Stimulated activated CD4-positive, alpha-beta T cell treated with anti-CD3 and anti-CD28 coated beads, Interleukin-15, amount 100 ng/mL, for 48 hours (primary cell): ENCODE data around the gene SMARCAD1.
"Not testable (repeated sequence)": the region's sequence is repeated elsewhere in the genome, so short reads cannot be mapped to it uniquely, and the experiment has no call there.

Experiments
- DNase-seq, 2 donors: peaks; one replicate each; pipeline ENCODE4 v3.0.0-alpha.2; 2020; ENCODE audit warnings: low read depth in 2 of 2

The SMARCAD1 gene

DNA sequence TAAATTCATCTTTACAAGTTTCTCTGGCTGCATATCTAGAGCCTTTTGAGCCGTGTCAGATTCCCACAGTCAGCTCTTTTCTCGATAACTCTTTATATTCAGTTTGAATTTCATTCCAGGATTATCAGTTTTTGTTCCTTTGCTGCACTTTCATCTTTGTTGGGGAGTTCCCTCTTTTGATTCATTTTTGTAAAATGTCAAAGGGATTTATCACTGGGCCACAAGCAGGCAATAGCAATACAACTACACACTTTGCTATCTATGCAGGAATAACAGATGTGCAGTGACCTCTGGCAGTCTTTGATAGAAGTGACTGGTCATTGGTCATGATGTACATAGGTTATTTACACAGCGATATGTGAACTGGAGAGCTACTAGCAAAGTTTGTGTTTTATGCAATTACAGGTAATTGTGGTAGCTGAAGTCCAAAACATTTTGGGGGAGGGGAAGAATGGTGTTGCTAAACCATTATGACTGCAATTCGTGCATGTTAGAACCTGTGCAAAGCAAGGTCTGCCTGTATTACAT lies 91.1 kb downstream of the SMARCAD1 start:
- DNase-seq, result no peak

DNA sequence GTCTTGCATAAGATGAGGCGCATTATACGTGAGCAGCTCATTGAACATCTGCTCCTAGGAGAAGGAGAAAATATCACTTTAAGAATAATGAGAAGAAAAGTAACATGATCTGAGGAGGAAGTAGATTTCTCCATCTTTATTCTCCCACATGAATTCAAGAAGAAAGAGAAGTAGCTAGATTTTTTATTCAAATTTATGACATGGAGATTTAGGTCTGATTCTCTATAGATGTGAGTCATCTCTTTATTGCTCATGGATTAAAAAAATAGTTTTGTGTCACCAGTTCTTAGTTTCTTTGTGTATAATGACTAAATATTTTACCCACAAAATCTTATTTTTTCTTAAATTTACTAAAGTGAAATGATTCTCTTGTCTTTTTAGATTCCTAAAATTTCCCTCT lies 94.5 kb downstream of the SMARCAD1 start:
- no peak for DNase-seq

DNA sequence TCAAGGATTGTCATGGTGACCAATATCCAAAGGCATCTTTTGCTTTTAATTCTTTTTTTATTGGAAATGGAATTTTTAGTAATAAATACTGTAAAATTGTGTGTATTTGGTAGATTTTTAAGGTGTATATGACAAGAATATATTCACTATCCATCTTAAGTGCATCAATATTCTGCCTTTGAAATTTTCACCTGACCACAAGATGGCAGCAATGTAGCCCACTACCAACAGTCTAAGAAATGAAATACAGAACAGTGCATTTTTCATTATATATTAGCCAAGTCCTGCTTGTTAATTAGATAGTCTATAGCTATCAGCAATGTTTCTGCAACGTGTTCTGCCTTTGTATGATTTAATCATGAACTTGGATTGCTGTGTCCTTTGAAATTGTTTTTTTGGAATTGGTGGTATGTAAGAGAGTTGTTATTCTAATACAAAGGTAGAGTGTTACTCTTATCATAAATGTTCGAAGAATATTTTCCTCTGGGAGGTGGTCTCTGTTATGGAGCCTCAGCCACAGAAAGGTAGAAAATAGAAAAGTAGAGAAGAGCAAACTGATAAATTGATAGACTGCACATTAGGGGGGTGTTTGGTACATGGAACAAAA lies 96.8 kb downstream of the SMARCAD1 start:
- DNase-seq, result no peak

DNA sequence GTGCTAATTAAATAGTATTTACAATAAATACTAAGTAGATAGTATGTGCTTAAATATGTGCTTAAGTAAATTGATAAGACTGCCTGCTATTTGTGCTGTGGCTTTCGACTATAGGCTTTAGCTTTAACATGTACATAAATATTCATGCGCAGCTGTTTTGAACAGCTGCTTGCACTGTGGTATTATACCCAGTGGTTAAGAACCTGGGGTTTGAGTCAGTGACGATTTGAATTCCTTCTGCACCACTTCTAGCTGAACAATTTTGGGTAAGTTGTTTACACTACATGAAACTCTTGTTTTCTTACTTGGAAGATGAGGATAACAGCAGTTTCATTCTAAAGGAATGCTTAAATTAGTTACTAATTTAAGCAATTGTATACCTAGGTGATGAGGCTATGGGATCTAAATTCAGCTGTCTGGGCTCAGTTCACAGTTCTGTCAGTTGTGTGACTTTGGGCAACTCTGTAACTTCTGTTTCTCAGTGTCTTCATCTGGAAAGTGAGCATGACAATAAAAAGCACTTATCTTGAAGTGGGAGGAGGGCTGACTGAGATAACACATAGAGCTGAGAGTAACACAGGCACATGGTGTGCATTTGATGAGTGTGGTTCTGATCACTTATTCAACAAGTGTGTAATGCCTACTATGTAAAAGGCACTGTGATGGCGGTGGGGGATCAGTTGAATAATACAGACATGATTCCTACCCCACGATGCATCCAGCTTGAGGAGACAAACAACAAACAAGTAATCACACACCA lies 98.0 kb downstream of the SMARCAD1 start:
- no peak for DNase-seq

DNA sequence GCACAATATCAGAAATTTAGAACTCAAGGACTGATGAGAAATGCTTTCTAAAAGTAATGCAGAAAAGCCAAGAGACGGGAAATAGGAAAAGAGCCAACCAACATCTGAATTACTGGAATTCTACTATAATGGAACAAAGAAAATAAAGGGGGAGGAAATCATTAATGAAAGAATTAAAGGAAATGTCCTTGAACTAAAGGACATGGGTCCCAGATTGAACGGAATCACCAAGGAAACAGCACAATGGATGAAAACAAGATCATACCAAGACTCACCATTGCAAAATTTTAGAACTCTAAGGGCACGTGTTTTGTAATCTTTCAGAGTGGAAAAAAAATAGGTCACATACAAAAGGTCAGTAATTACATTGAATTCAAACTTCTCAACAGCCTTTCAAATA lies 99.0 kb downstream of the SMARCAD1 start:
- no peak for DNase-seq

DNA sequence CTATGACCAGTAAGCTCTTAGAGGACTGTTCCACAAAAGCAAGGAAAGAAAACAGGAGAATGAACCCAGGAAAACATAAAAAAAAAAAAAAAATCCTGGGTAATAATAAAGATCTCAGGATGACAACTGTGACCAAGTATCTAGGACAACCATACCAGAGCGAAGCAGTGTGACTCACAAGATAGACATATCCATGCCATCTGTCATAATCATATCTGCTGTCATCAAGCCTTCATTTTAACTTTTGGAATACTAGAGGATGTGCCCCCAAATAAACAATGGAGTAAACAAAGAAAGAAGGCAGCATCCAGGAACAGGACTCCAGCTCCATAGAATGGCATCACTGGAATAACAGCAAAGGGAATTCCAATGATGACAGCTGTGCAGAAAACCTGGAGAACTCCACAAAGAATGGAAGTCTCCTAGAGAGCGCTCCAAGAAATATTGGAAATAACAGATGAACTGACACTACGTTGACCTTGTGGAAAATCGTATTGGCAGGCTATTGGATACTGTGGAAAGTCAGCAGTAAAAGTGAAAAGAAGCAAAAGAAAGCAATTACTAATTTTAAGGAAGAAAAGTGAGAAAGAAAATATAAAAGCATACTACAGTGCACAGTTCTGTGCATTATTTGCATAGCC lies 99.7 kb downstream of the SMARCAD1 start:
- DNase-seq, result no peak

DNA sequence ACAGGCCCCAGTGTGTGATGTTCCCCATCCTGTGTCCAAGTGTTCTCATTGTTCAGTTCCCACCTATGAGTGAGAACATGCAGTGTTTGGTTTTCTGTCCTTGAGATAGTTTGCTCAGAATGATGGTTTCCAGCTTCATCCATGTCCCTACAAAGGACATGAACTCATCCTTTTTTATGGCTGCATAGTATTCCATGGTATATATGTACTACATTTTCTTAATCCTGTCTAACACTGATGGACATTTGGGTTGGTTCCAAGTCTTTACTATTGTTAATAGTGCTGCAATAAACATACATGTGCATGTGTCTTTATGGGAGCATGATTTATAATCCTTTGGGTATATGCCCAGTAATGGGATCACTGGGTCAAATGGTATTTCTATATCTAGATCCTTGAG lies 112.3 kb downstream of the SMARCAD1 start:
- not testable (repeated sequence) for DNase-seq

DNA sequence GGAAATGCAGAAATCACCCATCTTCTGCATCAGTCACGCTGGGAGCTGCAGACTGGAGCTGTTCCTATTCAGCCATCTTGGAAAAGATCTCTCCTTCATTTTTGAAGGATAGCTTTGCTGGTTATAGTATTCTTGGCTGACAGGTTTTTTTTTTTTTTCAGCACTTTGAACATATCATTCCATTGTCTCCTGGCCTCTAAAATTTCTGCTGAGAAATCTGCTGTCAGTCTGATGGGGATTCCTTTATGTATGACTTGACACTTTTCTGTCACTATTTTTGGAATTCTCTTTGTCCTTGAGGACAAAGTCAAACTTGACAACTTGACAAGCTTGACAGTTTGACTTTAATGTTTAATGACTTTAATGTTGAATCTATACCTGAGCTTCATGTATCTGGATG lies 118.2 kb downstream of the SMARCAD1 start:
- no peak for DNase-seq

DNA sequence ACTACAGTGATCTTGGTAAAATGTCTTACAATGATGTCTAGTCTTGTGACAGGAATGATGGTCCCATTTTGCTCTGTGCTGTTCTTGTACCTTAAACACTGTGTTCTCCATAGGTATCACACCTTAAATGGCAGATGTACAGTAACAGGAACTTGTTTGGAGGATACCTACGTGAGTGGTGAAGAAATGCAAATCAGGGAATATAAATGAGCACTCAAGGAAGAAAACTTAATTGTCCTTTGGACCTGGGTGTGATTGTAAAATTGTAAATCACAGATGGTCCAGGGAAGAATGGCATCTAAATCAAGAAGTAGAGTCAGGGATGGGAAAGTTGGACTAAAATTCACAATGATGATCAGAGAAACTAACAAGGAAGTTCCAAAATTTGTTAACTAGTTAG lies 122.3 kb downstream of the SMARCAD1 start:
- DNase-seq, result no peak

DNA sequence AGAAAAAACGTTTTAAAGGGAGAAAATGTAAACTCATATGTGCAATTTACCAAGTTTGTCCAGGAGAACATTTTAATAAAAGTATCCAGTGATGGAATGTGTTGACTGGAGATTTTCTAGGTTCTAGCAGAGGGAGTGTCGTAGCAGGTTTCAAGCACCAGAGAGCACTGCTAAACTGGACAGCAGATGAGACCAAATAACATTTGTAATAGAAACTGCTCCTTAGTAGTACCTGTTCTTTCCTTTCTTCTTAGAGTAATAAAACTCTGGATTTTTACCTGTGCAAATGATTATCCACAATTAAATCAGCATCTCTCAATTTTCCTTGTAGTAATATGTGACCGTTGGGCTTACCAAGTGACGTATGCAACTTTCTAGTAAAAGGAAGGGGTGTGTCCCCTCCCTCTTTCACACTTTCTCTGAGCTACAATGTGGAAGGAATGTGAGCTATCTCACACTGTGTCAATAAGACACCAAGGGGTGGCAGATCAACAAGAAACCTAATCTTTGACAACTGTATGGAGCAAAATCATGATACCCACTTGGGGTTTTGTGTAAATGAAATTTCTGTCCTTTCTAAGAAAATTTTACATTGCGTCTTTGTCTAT lies 125.4 kb downstream of the SMARCAD1 start:
- no peak for DNase-seq

DNA sequence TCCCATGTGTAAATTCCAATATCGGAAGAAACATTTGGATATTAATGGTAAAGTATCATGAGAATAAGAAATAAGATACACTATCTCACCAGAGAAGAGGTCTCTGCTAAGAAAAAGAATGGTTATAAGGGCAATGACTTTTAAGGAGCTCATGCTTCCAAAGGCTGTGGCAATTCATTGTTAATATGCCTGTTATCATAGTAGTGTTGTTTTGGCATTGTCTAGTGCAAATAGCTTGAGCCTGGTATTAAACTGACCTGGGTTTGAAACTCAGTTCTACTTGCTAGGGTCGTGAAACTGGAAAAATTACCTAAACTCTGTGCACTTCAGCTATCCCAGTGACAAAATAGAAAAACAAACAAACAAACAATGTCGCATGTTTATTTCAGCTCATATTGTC lies 126.2 kb downstream of the SMARCAD1 start:
- no peak for DNase-seq

DNA sequence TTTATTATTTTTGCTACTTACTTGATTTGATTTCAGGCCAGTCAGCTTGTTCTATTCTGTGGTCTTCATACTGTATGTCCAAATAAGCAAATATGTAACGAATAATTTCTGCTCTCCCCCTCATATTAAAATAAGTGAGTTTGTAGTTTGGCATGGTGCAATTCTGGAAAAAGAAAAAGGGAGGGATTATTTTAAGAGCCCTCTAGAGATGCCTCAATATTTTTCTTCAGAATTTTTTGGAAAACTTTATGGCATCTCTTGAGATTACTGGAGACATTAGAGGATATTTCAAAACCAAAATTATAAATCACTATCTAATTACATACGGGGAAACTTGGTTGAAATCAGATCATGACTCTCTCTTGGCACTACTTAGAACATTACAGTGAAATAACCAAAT lies 126.8 kb downstream of the SMARCAD1 start:
- DNase-seq, result no peak

DNA sequence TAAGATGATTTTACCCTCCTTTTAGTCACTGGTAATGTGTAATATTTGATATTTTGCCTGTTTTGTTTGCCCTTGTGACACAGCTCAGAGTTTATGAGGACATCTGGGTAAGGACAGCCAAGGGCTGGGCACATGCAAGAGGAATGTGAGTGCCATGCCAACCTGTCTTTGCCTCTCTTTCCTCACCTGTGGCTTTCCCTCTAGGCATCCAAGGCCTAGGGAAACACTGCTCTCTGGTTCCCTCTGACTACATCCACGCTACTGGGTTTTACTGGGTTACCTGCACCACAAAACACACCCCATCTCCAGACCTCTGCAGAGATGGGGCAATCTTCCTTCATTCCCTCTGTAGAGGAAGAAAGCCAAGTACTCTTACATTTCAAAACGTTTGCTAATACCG lies 127.3 kb downstream of the SMARCAD1 start:
- DNase-seq, result no peak

DNA sequence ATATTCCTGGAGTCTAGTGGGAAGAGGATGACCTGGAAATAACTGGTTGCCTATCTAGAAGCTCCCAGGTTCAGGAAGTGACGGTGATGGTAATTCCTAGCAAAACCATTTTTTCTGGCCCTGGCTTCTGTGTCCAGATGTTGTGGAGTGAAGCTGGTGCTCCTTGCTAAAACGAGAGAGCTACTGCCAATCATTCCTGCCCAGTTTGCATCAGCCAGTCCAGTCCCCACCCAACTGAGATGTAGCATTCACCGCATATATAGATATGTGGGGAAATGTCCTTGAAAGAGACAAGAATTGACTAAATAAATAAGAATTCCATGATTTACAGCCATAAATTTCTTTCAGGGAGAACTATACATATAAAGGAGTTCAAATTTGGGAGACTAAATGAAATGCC lies 128.6 kb downstream of the SMARCAD1 start:
- no peak for DNase-seq

DNA sequence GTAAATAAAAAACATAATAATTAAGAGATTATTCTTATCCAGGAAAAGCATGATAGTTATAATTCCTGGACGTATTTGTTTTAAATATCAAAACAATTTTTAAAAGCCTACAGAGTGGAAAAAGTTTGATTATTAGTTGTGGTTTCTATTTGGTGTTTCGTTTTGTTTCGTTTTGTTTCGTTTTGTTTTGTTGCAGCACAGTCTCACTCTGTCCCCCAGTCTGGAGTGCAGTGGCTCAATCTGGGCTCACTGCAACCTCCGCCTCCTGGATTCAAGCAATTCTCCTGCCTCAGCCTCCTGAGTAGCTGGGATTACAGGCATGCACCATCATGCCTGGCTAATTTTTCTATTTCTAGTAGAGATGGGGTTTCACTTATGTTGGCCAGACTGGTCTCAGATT lies 129.1 kb downstream of the SMARCAD1 start:
- not testable (repeated sequence) for DNase-seq

DNA sequence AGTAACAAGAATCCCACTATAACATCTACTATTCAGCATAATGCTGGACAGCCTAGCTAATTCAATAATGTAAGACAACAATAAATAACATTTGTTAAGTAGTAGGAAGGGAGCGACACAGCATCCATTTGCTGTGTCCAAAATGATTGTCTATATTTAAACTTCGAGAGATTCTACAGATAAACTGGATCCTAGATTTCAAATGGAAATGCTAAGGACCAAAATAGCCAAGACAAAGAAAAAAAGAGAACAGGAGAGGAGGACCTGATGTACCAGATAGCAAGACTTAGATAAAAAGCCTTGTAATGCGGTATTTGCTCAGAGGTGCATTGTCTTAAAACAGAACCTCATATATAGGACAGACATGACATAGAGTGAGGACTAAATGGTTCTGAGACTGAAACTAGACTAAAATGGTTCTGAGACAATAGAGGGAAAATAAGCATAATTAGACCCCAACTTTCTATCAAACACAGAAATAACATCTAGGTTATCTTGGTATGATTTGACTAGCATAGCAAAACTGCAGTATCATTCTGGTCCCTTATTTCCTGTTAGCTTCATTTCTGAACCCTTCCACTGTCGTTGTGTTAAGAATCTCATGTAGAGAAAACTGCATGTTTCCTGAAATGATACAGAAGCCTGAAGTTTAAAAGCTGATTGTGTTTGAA lies 131.2 kb downstream of the SMARCAD1 start:
- DNase-seq, result no peak

DNA sequence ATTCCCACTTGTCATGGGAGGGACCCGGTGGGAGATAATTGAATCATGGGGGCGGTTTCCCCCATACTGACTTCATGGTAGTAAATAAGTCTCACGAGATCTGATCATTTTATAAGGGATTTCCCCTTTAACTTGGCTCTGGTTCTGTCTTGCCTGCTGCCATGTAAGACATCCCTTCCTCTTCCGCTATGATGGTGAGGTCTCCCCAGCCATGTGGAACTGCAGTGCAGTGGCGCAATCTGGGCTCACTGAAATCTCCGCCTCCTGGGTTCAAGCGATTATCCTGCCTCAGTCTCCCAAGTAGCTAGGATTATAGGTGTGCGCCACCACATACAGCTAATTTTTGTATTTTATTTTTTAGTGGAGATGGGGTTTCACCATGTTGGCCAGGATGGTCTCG lies 132.1 kb downstream of the SMARCAD1 start:
- no peak for DNase-seq
